T-helper 1 cell treated with Interleukin-12 subunit alpha and Interleukin-12 subunit beta and Interleukin-4 antibody, amounts not matched to agents 30 ng/mL and 1 ng/mL, for 36 hours (primary cell): Measurements from ENCODE around the gene GLTP. TPM values are rescaled to one million over a fixed set of nuclear protein-coding genes. Genes with fewer than 3 reads are reported as not detected.
"Not testable (repeated sequence)": the region's sequence is repeated elsewhere in the genome, so short reads cannot be mapped to it uniquely, and the experiment has no call there.

Source experiments
- intact Hi-C: fragments of 100-400 bp; cut with micrococcal nuclease; formaldehyde crosslinking; loops from one replicate; pipeline ENCODE4 v1.15.1; 2024
- total RNA-seq: library from RNA; stranded (reverse); gene quantifications from 2 replicates; pipeline ENCODE4 v1.2.3, GENCODE V29; 2022

The GLTP gene
- total RNA-seq, 1 donor from 2014 or later: 23.7 TPM

- intact Hi-C loops: no loop called here
These were observed 1.6 kb downstream of the GLTP start for GRCh38 chr12:109878749-109879148.

- intact Hi-C loops: no loop called here
These were observed 2.1 kb downstream of the GLTP start for GRCh38 chr12:109878247-109878625.

GRCh38 chr12:109877504-109878246 is 2.7 kb downstream of the GLTP start:
- intact Hi-C loops: no loop called here

DNA sequence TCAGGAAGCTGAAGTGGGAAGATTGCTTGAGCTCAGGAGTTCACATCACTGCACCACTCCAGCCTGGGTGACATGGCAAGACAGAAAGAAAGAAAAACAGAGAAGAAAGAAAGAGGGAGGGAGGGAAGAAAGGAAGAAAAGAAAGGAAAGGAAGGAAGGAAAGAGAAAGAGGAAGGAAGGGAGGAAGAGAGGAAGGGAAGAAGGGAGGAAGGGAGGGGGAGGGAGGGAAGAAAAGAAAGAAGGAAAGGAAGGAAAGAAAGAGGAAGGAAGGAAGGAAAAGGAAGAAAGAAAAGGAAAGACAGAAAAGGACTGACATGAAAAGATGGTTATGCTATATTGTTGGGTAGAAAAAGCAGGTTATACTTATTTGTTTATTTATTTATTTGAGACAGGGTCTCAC is 3.9 kb downstream of the GLTP start:
- intact Hi-C loops: no loop called here

DNA sequence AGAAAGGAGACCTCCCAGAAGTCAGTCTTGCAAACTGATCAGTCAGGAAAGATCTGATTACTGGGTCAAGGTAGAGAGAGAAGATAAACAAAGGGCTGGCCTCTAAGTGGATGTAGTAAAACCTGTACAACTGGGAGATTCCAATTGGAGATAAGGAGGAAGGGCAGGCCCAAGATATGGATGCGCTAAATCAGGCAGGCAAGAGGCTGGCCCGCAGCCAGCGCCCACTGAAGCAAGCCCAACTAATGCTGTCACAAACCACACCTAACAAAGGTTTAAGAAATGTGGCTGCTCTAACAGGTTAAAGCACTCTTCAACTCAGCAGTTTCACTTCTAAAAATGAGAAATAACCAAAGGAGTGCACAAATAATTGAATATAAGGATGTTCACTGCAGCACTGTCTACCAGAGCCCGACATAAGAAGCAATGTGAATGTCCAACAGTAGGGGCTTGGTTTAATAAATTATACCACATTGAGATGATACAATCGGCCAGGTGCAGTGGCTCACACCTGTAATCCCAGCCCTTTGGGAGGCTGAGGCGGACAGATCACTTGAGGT is 4.7 kb downstream of the GLTP start:
- intact Hi-C loops: no loop called here

DNA sequence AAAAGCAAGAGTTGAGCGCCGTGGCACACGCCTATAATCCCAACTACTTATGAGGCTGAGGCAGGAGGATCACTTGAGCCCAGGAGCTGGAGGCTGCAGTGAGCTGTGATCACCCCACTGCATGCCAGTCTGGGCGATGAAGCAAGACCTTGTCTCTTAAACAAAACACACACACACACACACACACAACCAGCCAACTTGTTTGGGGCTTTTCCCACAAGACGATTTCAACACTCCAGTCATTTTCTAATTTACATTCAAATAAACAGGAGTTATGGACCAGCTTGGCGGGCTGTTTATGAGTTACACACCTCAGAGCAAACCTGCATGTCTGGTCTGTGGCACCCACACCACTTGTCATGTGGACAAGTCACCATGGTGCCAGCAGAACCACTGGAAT is 6.7 kb downstream of the GLTP start:
- intact Hi-C loops: no loop called here

DNA sequence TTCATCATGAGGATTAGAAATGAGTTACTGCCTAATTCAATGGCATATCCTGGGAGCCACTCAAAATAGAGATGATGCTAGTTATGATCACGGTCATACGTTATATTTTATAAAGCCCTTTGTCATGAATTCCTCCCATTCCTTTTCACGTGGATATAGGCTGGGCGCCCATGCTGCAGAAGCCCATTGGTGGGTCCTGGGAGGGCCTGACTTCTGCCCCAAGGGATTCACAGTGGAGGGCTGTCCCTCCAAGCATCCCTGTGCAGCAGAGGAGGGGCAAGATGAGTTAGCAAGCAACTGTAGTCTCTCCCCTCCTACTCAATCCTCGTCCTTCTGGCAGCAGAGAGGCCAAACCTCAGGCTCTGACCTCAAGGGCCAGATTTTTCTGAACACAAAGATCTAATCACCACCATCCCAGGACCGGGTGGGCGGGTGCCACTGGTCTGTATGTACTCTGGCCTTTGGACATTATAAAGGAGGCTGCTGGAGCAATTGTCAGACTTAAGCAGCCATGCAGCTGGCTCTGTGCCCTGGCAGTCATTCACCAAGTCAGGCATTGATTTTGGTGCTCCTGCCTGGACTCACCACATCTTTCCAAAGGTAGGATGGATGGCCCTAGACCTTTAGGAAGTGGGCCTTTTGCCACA is 8.6 kb downstream of the GLTP start:
- intact Hi-C loops: no loop called here

GRCh38 chr12:109870648-109871047 is 9.7 kb downstream of the GLTP start:
- intact Hi-C loops: no loop called here

DNA sequence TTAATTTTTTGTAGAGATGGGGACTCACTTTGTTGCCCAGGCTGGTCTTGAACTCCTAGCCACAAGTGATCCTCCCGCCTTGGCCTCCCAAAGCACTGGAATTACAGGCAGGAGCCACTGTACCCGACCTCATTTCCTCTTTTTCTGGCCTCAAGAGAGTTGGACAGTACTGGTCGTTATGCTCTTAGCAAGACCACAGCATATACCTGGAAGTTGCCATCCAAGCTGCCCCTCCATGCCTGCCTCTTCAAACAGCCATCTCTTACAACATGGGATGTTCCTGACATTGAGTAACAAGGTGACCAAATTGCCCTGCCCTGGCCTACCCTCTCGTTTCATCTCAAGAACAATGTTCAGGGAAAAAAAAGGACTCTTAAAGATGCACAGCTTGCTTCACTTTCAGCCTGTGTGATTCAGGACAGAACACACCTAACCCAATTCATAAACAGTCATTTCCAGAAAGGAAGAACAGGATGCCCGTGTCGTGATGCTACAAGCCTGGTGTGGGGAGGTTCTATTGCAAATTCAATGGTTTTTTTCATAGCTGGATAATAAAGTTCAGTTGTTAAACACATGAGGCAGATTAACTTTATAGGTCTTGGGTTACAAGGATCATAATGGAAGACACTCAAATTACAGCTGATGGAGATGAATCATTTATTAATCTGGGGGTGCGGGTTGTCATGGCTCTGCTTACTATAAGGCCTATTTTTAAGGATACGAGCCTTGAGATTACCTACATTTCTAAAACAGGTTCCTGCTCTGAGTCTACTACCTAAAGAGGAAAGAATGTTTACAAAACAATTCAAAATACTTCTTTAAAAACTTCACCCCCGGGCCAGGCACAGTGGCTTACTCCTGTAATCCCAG is 11.9 kb downstream of the GLTP start:
- intact Hi-C loops: no loop called here

DNA sequence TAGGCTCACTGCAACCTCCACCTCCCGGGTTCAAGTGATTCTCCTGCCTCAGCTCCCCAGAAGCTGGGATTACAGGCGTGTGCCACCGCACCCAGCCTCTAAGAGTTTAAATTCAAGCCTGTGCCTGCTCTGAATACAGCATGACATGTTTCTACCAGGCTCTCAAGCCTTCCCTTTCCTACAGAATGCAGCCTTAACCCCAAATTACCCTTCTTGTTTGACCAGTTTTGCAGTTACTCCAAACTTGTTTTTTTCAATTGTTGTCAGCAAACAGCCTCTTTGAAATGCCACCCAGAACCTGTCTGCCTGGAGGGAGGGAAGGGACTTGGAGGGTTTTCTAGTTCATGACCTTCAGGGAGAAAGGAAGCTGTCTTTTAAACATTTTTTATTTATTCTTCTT is 15.4 kb downstream of the GLTP start:
- intact Hi-C loops: no loop called here

GRCh38 chr12:109863847-109864712 is 16.3 kb downstream of the GLTP start:
- intact Hi-C loops: no loop called here

DNA sequence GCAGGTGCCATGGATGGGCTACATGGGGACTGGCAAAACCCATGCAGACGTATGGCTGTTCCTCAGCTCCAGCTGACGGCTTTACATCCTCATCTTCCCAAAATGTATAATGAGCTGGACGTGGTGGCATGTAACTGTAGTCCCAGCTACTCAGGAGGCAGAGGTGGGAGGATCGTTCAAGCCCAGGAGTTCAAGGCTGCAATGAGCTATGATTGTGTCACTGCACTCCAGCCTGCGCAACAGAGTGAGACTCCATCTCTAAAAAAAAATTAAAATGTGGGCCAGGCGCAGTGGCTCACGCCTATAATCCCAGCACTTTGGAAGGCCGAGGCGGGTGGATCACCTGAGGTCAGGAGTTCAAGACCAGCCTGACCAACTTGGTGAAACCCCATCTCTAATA is 17.9 kb downstream of the GLTP start:
- intact Hi-C loops: not testable (repeated sequence)

DNA sequence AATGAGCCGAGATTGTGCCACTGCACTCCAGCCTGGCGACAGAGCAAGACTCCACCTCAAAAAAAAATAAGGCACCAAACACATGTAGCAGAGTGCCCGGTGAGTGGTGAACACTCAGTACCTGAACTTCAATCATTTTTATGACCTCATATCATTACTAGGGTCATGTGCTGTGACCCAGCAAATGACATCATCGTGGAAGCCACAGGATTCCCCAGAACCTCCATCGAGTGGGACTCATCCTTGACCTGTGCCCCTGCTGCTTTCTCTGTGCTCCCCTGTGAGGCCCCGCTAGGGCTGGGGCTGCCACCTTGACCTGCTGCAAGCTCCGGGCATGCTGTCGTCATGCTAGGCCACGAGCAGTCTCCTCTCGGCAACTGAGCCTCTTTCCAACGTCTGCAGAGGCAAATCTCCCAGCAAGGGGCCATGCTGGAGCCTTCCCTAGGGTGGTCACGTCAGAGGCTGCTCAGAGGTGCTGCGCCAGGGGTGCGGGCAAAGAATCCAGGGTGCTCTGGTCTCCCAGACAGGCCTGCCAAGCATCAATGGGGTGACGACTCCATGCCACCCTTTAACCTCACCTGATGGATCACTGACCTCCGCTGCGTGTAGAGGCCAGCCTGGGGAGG is 18.5 kb downstream of the GLTP start:
- intact Hi-C loops: no loop called here

DNA sequence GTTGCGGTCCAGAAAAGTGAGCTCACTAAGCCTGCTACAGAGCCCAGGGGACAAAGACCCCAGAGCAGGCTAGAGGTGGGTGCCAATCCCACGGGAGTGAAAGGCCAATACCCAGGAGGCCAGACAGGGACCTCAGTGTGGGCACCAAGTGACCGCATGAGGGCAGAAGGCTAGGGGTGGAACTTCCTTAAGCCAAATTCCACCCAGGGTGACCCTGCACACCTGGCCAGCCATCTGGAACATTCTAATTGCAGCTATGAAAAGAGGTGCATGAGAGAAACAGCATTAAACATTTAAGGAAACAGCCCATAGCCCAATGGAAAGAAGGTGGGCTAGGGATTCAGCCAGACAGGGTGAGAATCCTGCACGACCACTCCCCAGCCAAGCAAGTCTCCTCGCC is 19.4 kb downstream of the GLTP start:
- intact Hi-C loops: no loop called here

GRCh38 chr12:109858764-109859163 is 21.6 kb downstream of the GLTP start:
- intact Hi-C loops: no loop called here

DNA sequence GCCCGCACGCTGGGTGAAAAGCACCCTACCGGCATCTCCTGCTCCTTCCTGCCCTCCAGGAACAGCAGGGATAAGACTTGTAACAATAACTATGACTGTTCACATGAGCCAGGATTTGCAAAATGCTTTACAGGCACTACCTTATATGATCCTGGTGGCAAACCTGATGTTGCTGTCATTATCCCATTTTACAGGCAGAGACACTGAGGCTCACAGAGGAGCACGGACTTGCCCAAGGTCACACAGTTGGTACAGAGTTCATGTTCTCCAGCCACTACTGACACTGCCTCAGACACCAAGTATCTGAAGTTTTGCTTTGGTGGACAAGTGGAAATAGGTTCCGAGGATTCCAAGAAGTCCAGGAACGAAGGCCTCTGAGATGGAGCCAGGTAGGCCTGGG is 22.6 kb downstream of the GLTP start:
- intact Hi-C loops: no loop called here

DNA sequence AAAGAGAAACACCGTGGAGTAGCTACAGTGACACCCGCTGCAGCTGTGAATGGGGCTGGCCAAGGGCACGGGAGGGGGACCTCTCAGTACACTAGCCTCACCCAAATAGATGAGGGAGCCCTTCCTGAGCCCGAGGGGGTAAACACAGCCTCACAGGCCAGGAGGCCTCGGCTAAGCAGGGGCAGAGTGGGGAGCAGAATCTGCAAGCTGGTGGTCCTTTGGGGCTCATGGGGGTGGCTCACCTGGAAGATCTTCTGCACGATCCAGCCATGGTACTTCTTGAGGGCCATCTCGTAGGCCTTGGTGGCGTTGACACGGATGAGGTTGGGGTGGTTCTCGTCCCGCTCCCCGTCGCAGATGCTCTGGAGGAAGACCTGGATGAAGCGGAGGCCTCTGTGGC is 25.0 kb downstream of the GLTP start:
- intact Hi-C loops: no loop called here

GRCh38 chr12:109850518-109850917 is 29.8 kb downstream of the GLTP start:
- intact Hi-C loops: not testable (repeated sequence)

GRCh38 chr12:109847142-109847735 is 33.1 kb downstream of the GLTP start:
- intact Hi-C loops: no loop called here

DNA sequence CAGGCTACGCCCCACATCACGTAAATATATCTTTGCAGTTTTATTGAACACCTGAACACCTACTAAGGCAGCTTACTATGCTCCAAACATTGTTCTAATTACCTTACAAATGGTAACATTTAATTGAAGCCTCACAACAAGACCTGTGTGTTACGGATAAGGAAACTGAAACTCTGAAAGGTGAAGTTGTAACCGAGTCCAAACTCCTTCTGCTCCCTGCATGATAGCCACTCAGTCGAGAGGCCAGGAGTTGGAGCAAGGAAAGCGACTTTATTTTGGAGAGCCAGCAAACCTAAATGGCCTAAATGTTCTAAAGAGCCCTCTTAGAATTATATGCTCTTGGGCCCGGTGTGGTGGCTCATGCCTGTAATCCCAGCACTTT is 34.5 kb downstream of the GLTP start:
- intact Hi-C loops: loop anchor here (1.0 to 2.0 kb wide), 5 partner anchors 34 to 418 kb away; partner anchors contain the start of gene GLTP
